ENCODE measurements around the gene TNFRSF6B.

Gene TNFRSF6B

DNA sequence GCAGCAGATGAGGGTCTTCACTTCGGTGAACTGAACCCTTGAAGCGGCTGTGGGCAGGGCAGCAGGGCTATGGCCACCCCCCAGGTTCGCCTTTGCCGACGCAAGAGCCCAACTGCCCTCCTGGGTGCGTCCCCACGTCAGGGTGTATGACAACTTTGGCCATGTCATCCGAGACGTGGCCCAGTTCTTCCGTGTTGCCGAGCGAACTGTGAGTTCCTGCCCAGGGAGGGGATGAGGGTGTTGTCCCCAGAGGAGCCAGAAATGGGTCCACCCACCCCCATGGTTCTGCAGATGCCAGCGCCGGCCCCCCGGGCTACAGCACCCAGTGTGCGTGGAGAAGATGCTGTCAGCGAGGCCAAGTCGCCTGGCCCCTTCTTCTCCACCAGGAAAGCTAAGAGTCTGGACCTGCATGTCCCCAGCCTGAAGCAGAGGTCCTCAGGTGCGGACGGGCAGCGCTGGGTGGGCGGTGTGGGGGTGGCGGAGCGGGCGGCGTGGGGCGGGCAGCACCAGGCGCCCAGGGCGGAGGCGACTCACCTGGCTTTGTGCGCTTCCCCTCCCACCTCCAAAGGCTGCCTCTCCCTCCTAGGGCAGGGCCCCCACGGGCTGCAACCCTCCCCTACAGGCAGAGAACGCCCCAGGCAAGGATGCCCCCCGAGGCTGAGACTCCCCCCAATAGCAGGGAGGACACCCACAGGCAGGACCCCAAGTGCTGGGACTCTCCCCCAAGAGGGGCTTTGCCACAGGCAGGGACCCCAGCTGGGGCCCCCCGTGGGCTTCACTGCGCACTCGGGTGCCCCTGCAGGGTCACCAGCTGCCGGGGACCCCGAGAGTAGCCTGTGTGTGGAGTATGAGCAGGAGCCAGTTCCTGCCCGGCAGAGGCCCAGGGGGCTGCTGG lies 6.2 kb upstream of the TNFRSF6B start:
- no peaks in the 10 kb centered on the region for H3K9me2 ChIP-seq (replicated peaks; ENCODE audit: low read depth, low read length)
- no peak overlapping the region for H2AFZ ChIP-seq (ENCODE audit: low read length)
- no peaks in the 10 kb centered on the region for H3K27me3 ChIP-seq (ENCODE audit: insufficient read depth, low read length, poor library complexity, severe bottlenecking)
- no peaks in the 10 kb centered on the region for H3K9me3 ChIP-seq (ENCODE audit: insufficient read depth, low read depth, low read length)
- no peak overlapping the region for H3K4me2 ChIP-seq (ENCODE audit: low read depth, low read length, poor library complexity, severe bottlenecking)
- no peak for TF ChIP-seq EZH2phosphoT487 (IDR thresholded peaks at IDR 0.05; ENCODE audit: borderline replicate concordance)
- TF ChIP-seq, protein P1, sequence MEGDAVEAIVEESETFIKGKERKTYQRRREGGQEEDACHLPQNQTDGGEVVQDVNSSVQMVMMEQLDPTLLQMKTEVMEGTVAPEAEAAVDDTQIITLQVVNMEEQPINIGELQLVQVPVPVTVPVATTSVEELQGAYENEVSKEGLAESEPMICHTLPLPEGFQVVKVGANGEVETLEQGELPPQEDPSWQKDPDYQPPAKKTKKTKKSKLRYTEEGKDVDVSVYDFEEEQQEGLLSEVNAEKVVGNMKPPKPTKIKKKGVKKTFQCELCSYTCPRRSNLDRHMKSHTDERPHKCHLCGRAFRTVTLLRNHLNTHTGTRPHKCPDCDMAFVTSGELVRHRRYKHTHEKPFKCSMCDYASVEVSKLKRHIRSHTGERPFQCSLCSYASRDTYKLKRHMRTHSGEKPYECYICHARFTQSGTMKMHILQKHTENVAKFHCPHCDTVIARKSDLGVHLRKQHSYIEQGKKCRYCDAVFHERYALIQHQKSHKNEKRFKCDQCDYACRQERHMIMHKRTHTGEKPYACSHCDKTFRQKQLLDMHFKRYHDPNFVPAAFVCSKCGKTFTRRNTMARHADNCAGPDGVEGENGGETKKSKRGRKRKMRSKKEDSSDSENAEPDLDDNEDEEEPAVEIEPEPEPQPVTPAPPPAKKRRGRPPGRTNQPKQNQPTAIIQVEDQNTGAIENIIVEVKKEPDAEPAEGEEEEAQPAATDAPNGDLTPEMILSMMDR (conservative IDR thresholded peaks at IDR 0.05; ENCODE audit: low read length): no peak
- no peak overlapping the region for H3K9ac ChIP-seq (ENCODE audit: low read depth, low read length, poor library complexity, severe bottlenecking)
- no peaks in the 10 kb centered on the region for H3K4me1 ChIP-seq (ENCODE audit: insufficient read depth, low read length, poor library complexity, severe bottlenecking)
- no peak overlapping the region for H3K4me3 ChIP-seq (ENCODE audit: low read length, poor library complexity, severe bottlenecking)
- H3K36me3 ChIP-seq (ENCODE audit: insufficient read depth, low read length): no peaks in the 10 kb centered on the region
- H4K20me1 ChIP-seq (ENCODE audit: insufficient read depth, low read length, poor library complexity, severe bottlenecking): no peaks in the 10 kb centered on the region
- H3K79me2 ChIP-seq (ENCODE audit: insufficient read depth, low read length): no peaks in the 10 kb centered on the region
- no peaks in the 10 kb centered on the region for H3F3A ChIP-seq (ENCODE audit: low read depth)

DNA sequence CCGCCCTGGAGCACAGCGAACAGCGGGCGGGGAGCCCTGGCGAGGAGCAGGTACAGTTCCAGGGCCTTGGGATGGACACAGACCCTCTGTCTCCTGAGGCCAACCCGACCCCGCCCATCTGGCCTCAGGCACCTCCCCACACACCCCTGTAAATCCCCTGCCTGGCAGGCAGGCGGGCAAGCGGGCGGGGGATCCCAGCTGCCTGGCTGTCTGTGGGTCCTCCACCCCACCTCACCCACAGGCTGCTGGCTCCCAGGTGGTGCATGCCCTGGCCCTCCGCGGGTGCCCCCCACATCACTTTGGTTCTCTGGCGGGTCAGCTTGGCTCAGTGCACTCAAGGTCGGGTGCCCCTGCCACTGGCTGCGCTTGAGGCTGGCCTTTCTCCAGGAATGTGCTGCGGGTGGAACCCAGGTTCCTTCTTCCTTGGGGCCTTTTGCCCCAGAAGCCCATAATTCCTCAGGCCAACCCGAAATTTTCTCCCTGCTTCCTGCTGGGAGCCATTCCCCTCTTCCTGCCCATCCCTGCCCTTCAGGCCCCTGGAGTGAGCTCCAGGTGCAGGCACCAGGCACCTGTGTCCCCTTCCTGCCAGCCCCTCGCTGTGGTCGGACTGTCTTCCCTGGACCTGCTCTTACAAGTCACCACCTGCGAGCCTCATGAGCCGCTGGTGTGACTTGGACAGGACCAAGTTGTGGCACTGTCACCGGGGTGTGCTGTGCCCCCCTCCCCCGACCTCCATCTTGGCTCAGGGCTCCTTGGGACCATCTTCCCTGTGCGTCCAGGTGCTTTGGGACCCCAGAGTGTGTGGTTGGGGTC lies 5.3 kb upstream of the TNFRSF6B start:
- Histone ChIP-seq H3K4me3 (ENCODE audit: low read length, poor library complexity, severe bottlenecking) (no peak overlapping the region), H3K4me1 (ENCODE audit: insufficient read depth, low read length, poor library complexity, severe bottlenecking) (no peaks in the 10 kb centered on the region), H3K36me3 (ENCODE audit: insufficient read depth, low read length) (no peaks in the 10 kb centered on the region), H3K9ac (ENCODE audit: low read depth, low read length, poor library complexity, severe bottlenecking) (no peak overlapping the region), H3F3A (ENCODE audit: low read depth) (no peaks in the 10 kb centered on the region), H3K27me3 (ENCODE audit: insufficient read depth, low read length, poor library complexity, severe bottlenecking) (no peaks in the 10 kb centered on the region), H3K9me3 (ENCODE audit: insufficient read depth, low read depth, low read length) (no peaks in the 10 kb centered on the region), H3K79me2 (ENCODE audit: insufficient read depth, low read length) (no peaks in the 10 kb centered on the region), H2AFZ (ENCODE audit: low read length) (no peak overlapping the region), H3K4me2 (ENCODE audit: low read depth, low read length, poor library complexity, severe bottlenecking) (no peak overlapping the region), H4K20me1 (ENCODE audit: insufficient read depth, low read length, poor library complexity, severe bottlenecking) (no peaks in the 10 kb centered on the region), H3K9me2 (replicated peaks; ENCODE audit: low read depth, low read length) (no peaks in the 10 kb centered on the region)
- no peak for TF ChIP-seq EZH2phosphoT487 (IDR thresholded peaks at IDR 0.05; ENCODE audit: borderline replicate concordance)
- TF ChIP-seq, protein P1 (conservative IDR thresholded peaks at IDR 0.05; ENCODE audit: low read length): no peak

DNA sequence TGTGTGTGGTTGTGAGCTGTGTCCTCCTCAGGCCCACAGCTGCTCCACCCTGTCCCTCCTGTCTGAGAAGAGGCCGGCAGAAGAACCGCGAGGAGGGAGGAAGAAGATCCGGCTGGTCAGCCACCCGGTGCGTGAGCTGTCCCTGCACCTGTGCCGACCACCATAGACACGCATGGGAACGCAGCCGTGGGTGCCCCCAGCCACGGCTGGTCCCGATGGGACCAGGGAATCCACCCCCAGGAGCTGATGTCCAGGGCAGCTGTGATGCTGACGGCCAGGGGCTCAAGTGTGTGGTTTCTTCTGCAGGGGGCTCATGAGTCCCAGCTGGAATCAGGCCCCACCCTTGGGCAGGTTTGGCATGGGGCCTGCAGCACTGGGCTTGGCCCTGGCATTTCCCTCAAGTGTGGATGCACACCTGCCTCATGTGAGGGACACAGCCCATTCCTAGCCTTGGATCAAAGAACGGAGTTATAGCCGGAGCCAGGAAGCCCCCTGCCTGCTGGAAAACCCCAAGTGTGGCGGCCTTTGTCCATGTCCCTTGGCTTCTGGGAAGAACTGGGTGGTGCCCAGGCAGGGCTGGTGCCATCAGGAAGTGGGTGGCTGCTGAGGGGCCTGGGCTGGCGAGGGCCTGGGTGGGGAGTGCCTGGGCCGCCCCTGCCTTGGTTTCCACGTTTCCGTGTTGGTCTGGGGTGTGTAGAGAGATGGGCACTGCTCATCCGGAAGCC lies 4.6 kb upstream of the TNFRSF6B start:
- H4K20me1 ChIP-seq (ENCODE audit: insufficient read depth, low read length, poor library complexity, severe bottlenecking): no peaks in the 10 kb centered on the region
- H3K9ac ChIP-seq (ENCODE audit: low read depth, low read length, poor library complexity, severe bottlenecking): no peak overlapping the region
- no peaks in the 10 kb centered on the region for H3F3A ChIP-seq (ENCODE audit: low read depth)
- H3K4me2 ChIP-seq (ENCODE audit: low read depth, low read length, poor library complexity, severe bottlenecking): no peak overlapping the region
- H3K9me3 ChIP-seq (ENCODE audit: insufficient read depth, low read depth, low read length): no peaks in the 10 kb centered on the region
- no peaks in the 10 kb centered on the region for H3K4me1 ChIP-seq (ENCODE audit: insufficient read depth, low read length, poor library complexity, severe bottlenecking)
- TF ChIP-seq EZH2phosphoT487 (IDR thresholded peaks at IDR 0.05; ENCODE audit: borderline replicate concordance): no peak
- H3K4me3 ChIP-seq (ENCODE audit: low read length, poor library complexity, severe bottlenecking): no peak overlapping the region
- H3K36me3 ChIP-seq (ENCODE audit: insufficient read depth, low read length): no peaks in the 10 kb centered on the region
- no peak overlapping the region for H2AFZ ChIP-seq (ENCODE audit: low read length)
- H3K79me2 ChIP-seq (ENCODE audit: insufficient read depth, low read length): no peaks in the 10 kb centered on the region
- no peaks in the 10 kb centered on the region for H3K27me3 ChIP-seq (ENCODE audit: insufficient read depth, low read length, poor library complexity, severe bottlenecking)
- no peaks in the 10 kb centered on the region for H3K9me2 ChIP-seq (replicated peaks; ENCODE audit: low read depth, low read length)

Data from Loucy (cell line).